Mesothelial cell of epicardium (in vitro differentiated cells): ENCODE results near the gene IDH3G. TPM values are rescaled to one million over a fixed set of nuclear protein-coding genes. Genes with fewer than 3 reads are reported as not detected.

ENCODE experiments used
- DNase-seq, 2 experiments: peaks; one replicate each; pipeline ENCODE4 v3.0.0; 2021; ENCODE audit warnings: low spot score in 2 of 2; ENCODE audit not compliant: unreplicated experiment in 2 of 2
- H3K27ac Mint-ChIP-seq: 2 replicates; pipeline ENCODE4 v1.8.0; 2021; ENCODE audit warnings: mixed read lengths
- H3K27me3 Mint-ChIP-seq: 2 replicates; pipeline ENCODE4 v1.8.0; 2021; ENCODE audit warnings: low read depth, mixed read lengths
- H3K36me3 Mint-ChIP-seq: 2 replicates; pipeline ENCODE4 v1.8.0; 2021; ENCODE audit warnings: mixed read lengths
- H3K4me1 Mint-ChIP-seq: 2 replicates; pipeline ENCODE4 v1.8.0; 2021; ENCODE audit warnings: mixed read lengths
- H3K4me3 Mint-ChIP-seq: 2 replicates; pipeline ENCODE4 v1.8.0; 2021; ENCODE audit warnings: mild to moderate bottlenecking, moderate library complexity, mixed read lengths
- H3K9me3 Mint-ChIP-seq: 2 replicates; pipeline ENCODE4 v1.8.0; 2021; ENCODE audit warnings: mixed read lengths
- CTCF ChIP-seq: fragments of 200-600 bp; sonication (generic); IDR thresholded peaks from one replicate; pipeline ENCODE4 v1.5.0; 2021; ENCODE audit warnings: antibody characterized with exemption; ENCODE audit not compliant: unreplicated experiment
- total RNA-seq: library from RNA; stranded (reverse); gene quantifications from 3 replicates; pipeline ENCODE4 v1.2.1, GENCODE V29; 2021

The IDH3G gene
- total RNA-seq, 1 donor from 2014 or later: 53.5 TPM

GRCh38 chrX:153779891-153780677 is 14.1 kb downstream of the IDH3G start:
- H3K9me3 Mint-ChIP-seq: no peaks in the 10 kb centered on the region
- no peaks in the 10 kb centered on the region for H3K27me3 Mint-ChIP-seq
- no peak for DNase-seq
- no peak overlapping the region for H3K4me3 Mint-ChIP-seq
- no peak overlapping the region for H3K27ac Mint-ChIP-seq
- H3K4me1 Mint-ChIP-seq: no peaks in the 10 kb centered on the region
- H3K36me3 Mint-ChIP-seq: no peaks in the 10 kb centered on the region
- TF ChIP-seq CTCF: no peak

GRCh38 chrX:153778684-153779101 is 15.5 kb downstream of the IDH3G start:
- no peaks in the 10 kb centered on the region for H3K9me3 Mint-ChIP-seq
- no peaks in the 10 kb centered on the region for H3K27me3 Mint-ChIP-seq
- H3K36me3 Mint-ChIP-seq: no peaks in the 10 kb centered on the region
- no peak for DNase-seq
- H3K27ac Mint-ChIP-seq: no peak overlapping the region
- no peak overlapping the region for H3K4me3 Mint-ChIP-seq
- H3K4me1 Mint-ChIP-seq: no peaks in the 10 kb centered on the region
- TF ChIP-seq CTCF: peak; percentile 36

GRCh38 chrX:153778181-153778580 is 16.0 kb downstream of the IDH3G start:
- no peaks in the 10 kb centered on the region for H3K27me3 Mint-ChIP-seq
- no peak overlapping the region for H3K4me3 Mint-ChIP-seq
- no peak for DNase-seq
- H3K27ac Mint-ChIP-seq: no peak overlapping the region
- TF ChIP-seq CTCF: no peak
- H3K9me3 Mint-ChIP-seq: no peaks in the 10 kb centered on the region
- no peaks in the 10 kb centered on the region for H3K36me3 Mint-ChIP-seq
- no peaks in the 10 kb centered on the region for H3K4me1 Mint-ChIP-seq

- H3K27me3 Mint-ChIP-seq: no peaks in the 10 kb centered on the region
- H3K27ac Mint-ChIP-seq: no peak overlapping the region
- DNase-seq: no peak
- H3K4me3 Mint-ChIP-seq: no peak overlapping the region
- no peaks in the 10 kb centered on the region for H3K36me3 Mint-ChIP-seq
- no peaks in the 10 kb centered on the region for H3K9me3 Mint-ChIP-seq
- TF ChIP-seq CTCF: no peak
- H3K4me1 Mint-ChIP-seq: no peaks in the 10 kb centered on the region
Observed at GRCh38 chrX:153777261-153778090, 16.7 kb downstream of the IDH3G start.

GRCh38 chrX:153776611-153777045 is 17.5 kb downstream of the IDH3G start:
- Mint-ChIP-seq H3K4me1 (no peaks in the 10 kb centered on the region), H3K36me3 (no peaks in the 10 kb centered on the region), H3K4me3 (no peak overlapping the region), H3K27ac (no peak overlapping the region), H3K27me3 (no peaks in the 10 kb centered on the region), H3K9me3 (no peaks in the 10 kb centered on the region)
- no peak for TF ChIP-seq CTCF
- DNase-seq: no peak
